ENCODE measurements around the gene ARID5A. TPM values are rescaled to one million over a fixed set of nuclear protein-coding genes. Genes with fewer than 3 reads are reported as not detected.

The ARID5A gene, protein sequence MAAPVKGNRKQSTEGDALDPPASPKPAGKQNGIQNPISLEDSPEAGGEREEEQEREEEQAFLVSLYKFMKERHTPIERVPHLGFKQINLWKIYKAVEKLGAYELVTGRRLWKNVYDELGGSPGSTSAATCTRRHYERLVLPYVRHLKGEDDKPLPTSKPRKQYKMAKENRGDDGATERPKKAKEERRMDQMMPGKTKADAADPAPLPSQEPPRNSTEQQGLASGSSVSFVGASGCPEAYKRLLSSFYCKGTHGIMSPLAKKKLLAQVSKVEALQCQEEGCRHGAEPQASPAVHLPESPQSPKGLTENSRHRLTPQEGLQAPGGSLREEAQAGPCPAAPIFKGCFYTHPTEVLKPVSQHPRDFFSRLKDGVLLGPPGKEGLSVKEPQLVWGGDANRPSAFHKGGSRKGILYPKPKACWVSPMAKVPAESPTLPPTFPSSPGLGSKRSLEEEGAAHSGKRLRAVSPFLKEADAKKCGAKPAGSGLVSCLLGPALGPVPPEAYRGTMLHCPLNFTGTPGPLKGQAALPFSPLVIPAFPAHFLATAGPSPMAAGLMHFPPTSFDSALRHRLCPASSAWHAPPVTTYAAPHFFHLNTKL
- total RNA-seq (2022; extraction: Qiagen RNA extraction; ENCODE audit: low read depth): 3.6 to 5.5 TPM (median 5.3 TPM) in 5 replicates

DNA sequence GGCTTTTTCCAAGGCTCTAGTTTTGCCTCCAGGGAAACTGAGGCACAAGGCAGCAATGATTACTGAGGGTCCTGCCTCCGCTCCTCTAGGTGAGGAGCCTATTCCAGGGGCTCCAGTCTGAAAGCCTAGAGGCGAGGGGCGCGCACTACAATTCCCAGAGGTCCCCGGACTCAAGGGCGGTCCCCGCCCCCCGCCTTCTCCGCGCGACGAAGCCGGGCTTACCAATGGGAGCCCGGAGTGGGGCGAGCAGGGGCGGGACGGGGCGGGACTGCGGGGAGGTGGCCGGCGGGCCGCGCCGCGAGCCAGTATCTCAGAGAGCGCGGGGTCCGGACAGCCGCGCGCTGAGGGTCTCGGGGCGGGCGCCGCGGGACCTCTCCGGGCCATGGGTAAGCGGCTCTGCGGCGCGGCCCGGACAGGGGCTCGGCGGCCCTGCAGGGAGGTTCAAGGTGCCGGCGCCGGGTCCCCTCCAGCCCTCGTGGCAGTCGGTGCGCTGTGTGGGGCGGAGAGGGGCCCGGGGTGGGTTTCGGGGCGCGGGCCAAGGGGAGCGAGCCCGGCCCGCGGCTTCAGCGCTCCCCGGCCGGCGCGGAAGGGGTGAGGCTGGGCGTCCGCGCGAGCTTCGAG, at the start of gene ARID5A:
Gene ARID5A (plus strand): TSS at position 308 of the 621 bp plus-strand sequence. CDS start 75 bp downstream, at position 383.

DNA sequence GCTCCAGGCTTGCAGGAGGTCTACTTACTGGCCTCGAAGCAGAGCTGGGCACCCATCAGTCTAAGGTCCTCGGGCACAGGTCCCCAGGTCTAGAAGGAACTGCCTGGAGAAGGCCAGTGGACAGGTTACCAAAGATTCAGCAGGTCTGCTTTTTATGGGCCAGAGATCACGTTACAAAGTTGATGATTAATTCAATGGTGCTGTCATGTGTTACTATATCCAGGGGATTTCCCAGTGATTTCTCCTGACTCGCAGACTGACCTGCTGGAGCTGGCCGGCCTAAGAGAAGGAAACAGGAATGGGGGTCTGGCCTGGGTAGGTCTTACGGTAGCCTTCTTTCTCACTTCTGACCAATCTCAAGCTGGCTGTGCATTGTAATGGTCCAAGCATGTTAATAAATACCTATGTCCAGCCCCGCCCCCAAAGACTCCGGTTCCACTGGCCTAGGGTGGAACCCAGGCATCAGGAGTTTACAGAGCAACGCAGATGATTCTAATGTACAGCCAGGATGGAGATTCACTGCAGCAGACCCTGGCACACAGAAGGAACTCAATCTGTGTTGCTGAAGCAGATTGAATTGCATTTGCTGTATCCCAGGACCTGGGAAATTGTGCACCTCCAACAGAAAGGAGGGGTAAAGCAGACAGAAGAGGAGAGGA, 31.2 kb upstream of the ARID5A start, which contains the start of gene NEURL3:
Gene NEURL3 (minus strand): TSS at position 127 of the 659 bp plus-strand sequence. CDS start 71 bp downstream, at position 56.

Other genes starting within 250 kb of the ARID5A start
- gene SNRNP200, start 231.2 kb upstream of the ARID5A start, total RNA-seq (2022; extraction: Qiagen RNA extraction; ENCODE audit: low read depth): 115 to 121 TPM (median 119 TPM) in 5 replicates
- gene ITPRIPL1, start 211.4 kb upstream of the ARID5A start, total RNA-seq (2022; extraction: Qiagen RNA extraction; ENCODE audit: low read depth): not detected in 5 replicates
- gene NCAPH, start 201.0 kb upstream of the ARID5A start, total RNA-seq (2022; extraction: Qiagen RNA extraction; ENCODE audit: low read depth): 43.4 to 47.5 TPM (median 44.9 TPM) in 5 replicates
- gene NEURL3, start 31.4 kb upstream of the ARID5A start, total RNA-seq (2022; extraction: Qiagen RNA extraction; ENCODE audit: low read depth): 0.41 to 1.4 TPM (median 0.87 TPM) in 5 replicates
- 19.6 to 26.2 TPM (median 23.4 TPM) in 5 replicates for gene KANSL3, start 101.6 kb downstream of the ARID5A start, total RNA-seq (2022; extraction: Qiagen RNA extraction; ENCODE audit: low read depth)
- gene FER1L5, start 106.0 kb downstream of the ARID5A start, total RNA-seq (2022; extraction: Qiagen RNA extraction; ENCODE audit: low read depth): not detected in 5 replicates
- gene LMAN2L, start 203.3 kb downstream of the ARID5A start, total RNA-seq (2022; extraction: Qiagen RNA extraction; ENCODE audit: low read depth): 18.9 to 21.6 TPM (median 21.5 TPM) in 5 replicates
- gene CNNM4, start 224.2 kb downstream of the ARID5A start, total RNA-seq (2022; extraction: Qiagen RNA extraction; ENCODE audit: low read depth): 9.6 to 12.6 TPM (median 11.6 TPM) in 5 replicates